Left lung (tissue), 10 donors: ENCODE results near the gene GPR156. TPM values are rescaled to one million over a fixed set of nuclear protein-coding genes. Genes with fewer than 3 reads are reported as not detected.

Experiments
- ATAC-seq: fragments of 200-7000 bp; cut with Tn5 transposase; one replicate; pipeline ENCODE4 v1.9.1; 2020; ENCODE audit warnings: moderate library complexity
- DNase-seq, 4 donors: peaks; one replicate each; pipeline ENCODE4 v3.0.0-alpha.2; 2013 to 2020
- H3K27ac ChIP-seq, 2 donors: fragments of 200-600 bp; sonication (generic) in 1 of 2; one replicate each; pipeline versions ENCODE4 v1.5.0 to v1.8.0; 2020 to 2021
- H3K27me3 ChIP-seq, 2 donors: fragments of 200-600 bp; sonication (generic) in 1 of 2; one replicate each; pipeline versions ENCODE4 v1.5.0 to v1.8.0; 2020 to 2021
- H3K36me3 ChIP-seq, 2 donors: fragments of 200-600 bp; sonication (generic) in 1 of 2; one replicate each; pipeline versions ENCODE4 v1.5.0 to v1.8.0; 2020 to 2021
- H3K4me1 ChIP-seq, 2 donors: fragments of 200-600 bp; one replicate each; pipeline ENCODE4 v1.8.0; 2021
- H3K4me3 ChIP-seq, 2 donors: fragments of 200-600 bp; sonication (generic) in 1 of 2; one replicate each; pipeline versions ENCODE4 v1.5.0 to v1.8.0; 2020 to 2021; ENCODE audit warnings: mild to moderate bottlenecking in 1 of 2
- H3K9me3 ChIP-seq, 2 donors: fragments of 200-600 bp; sonication (generic) in 1 of 2; one replicate each; pipeline versions ENCODE4 v1.5.0 to v1.8.0; 2020 to 2021
- intact Hi-C, 2 donors: fragments of 100-400 bp; cut with DNase I; formaldehyde crosslinking; loops; one replicate each; pipeline versions ENCODE4 v1.11.2 to v1.14.2; 2022
- polyA plus RNA-seq, 6 donors: library from polyadenylated mRNA; unstranded; fragments of 120-200 nt; gene quantifications; one replicate each; pipeline ENCODE4 v1.2.1, GENCODE V29; 2013; ENCODE audit not compliant: insufficient read length in 6 of 6
- total RNA-seq, 2 donors: library from RNA; stranded (reverse); fragmentation: NEBNext Ultra II Directional; extraction: Animal tissue kit (Norgen Biotek cat#: 25700); gene quantifications; one replicate each; pipeline ENCODE4 v1.2.1, GENCODE V29; 2021
- TF ChIP-seq, protein P1 (sequence below), 2 donors: fragments of 200-600 bp; sonication (generic) in 1 of 2; IDR thresholded peaks; one replicate each; pipeline versions ENCODE4 v1.5.0 to v1.8.0; 2021; ENCODE audit warnings: antibody characterized with exemption in 2 of 2
- donor health status: DM: no; HTN: yes; CAD: no.
- donor health status: DM: no; HTN: no; CAD: no.

GPR156 gene
- total and polyA plus RNA-seq, 8 donors, result 0.34 to 3.2 (median 2.0) TPM

DNA sequence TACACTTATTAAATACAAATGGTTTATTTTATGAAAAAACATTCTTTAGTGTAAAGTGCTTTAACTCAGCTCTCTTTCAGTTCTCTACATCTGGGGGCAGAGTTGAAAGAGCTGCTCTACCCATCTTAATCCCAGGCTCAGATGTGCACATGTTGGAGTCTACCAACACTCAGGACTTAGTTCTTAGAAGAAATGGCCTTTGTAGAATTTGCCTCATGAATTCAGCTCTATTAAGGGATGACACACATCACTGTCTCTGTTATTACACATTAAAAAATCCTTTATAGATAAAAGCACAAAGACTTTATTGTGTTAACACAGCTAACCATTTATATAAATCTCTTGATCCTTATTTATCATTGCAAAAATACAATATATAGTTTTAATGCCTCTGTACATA is 159.0 kb downstream of the GPR156 start:
- ATAC-seq, result no peak
- intact Hi-C loops, result no loop called here
- H3K27ac ChIP-seq, result no peak overlapping the region
- no peak overlapping the region for H3K4me3 ChIP-seq
- H3K4me1 ChIP-seq, result no peaks in the 10 kb centered on the region
- H3K9me3 ChIP-seq, result no peaks in the 10 kb centered on the region
- no peak for DNase-seq
- no peaks in the 10 kb centered on the region for H3K27me3 ChIP-seq
- TF ChIP-seq, protein P1, sequence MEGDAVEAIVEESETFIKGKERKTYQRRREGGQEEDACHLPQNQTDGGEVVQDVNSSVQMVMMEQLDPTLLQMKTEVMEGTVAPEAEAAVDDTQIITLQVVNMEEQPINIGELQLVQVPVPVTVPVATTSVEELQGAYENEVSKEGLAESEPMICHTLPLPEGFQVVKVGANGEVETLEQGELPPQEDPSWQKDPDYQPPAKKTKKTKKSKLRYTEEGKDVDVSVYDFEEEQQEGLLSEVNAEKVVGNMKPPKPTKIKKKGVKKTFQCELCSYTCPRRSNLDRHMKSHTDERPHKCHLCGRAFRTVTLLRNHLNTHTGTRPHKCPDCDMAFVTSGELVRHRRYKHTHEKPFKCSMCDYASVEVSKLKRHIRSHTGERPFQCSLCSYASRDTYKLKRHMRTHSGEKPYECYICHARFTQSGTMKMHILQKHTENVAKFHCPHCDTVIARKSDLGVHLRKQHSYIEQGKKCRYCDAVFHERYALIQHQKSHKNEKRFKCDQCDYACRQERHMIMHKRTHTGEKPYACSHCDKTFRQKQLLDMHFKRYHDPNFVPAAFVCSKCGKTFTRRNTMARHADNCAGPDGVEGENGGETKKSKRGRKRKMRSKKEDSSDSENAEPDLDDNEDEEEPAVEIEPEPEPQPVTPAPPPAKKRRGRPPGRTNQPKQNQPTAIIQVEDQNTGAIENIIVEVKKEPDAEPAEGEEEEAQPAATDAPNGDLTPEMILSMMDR (IDR thresholded peaks at IDR 0.05), result no peak
- H3K36me3 ChIP-seq, result no peaks in the 10 kb centered on the region

DNA sequence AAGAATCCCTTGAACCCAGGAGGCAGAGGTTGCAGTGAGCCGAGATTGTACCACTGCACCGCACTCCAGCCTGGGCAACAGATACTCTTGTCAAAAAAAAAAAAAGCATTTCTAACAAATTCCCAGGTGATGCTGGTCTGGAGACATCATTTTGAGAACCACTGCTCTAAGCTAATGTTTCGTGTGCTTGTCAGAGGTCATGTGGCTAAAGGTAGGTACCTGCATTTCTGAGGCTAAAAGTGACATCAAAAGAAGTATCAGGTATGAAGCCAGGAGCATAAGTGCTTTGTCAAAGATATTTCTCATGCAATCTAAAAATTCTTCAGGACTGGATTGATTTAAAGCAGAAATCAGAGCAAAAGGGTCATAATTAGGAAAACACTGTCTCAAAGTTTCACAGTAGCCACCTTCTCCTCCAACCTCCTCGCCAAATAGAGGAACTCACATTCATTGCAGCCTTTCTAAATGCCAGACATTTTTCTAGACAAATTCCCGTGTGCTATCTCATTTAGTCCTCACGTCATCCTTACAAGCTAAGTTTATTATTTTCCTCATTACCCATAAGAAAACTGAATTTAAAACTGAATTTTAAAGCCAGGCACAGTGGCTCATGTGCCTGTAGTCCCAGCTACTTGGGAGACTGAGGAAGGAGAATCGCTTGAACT is 165.0 kb downstream of the GPR156 start:
- H3K4me1 ChIP-seq, result no peaks in the 10 kb centered on the region
- TF ChIP-seq, protein P1 (IDR thresholded peaks at IDR 0.05), result no peak
- intact Hi-C loops, result no loop called here
- ATAC-seq (no peak), DNase-seq (no peak)
- H3K27me3 ChIP-seq, result no peaks in the 10 kb centered on the region
- no peak overlapping the region for H3K27ac ChIP-seq
- peaks cover 0 to 8% of the 10 kb centered on the region in 2 donors for H3K9me3 ChIP-seq
- H3K4me3 ChIP-seq, result no peak overlapping the region
- no peaks in the 10 kb centered on the region for H3K36me3 ChIP-seq

Other genes with a start within 250 kb of the GPR156 start
- 10 to 100 TPM; 42.0 to 53.0 TPM for gene GSK3B, start 190.8 kb downstream of the GPR156 start, total RNA-seq
- gene GSK3B, start 190.8 kb downstream of the GPR156 start, polyA plus RNA-seq, result 10 to 100 TPM; 39.2 to 46.0 (median 42.4) TPM
- 10 to 100 TPM; 21.3 to 25.4 TPM for gene LRRC58, start 64.1 kb upstream of the GPR156 start, total RNA-seq
- gene LRRC58, start 64.1 kb upstream of the GPR156 start, polyA plus RNA-seq, result 10 to 100 TPM; 24.4 to 27.7 (median 26.3) TPM
- 100 to 1,000 TPM; 265 to 530 TPM for gene FSTL1, start 165.8 kb upstream of the GPR156 start, total RNA-seq
- gene FSTL1, start 165.8 kb upstream of the GPR156 start, polyA plus RNA-seq, result 100 to 1,000 TPM; 464 to 564 (median 529) TPM